Retinal pigment epithelial cell (primary cell): ENCODE data around the gene SRSF12.

Source experiments
- DNase-seq: peaks from one replicate; pipeline ENCODE4 v3.0.0-alpha.2; 2010; ENCODE audit warnings: low read depth
- H3K4me3 ChIP-seq: 2 replicates; pipeline ENCODE4 v1.5.1; 2011; ENCODE audit warnings: mild to moderate bottlenecking, low read length, control low read depth, moderate library complexity
- CTCF ChIP-seq: conservative IDR thresholded peaks from 2 replicates; pipeline ENCODE4 v1.5.1; 2011; ENCODE audit warnings: low read depth, low read length, control low read depth, inconsistent platforms

SRSF12 gene

GRCh38 chr6:89122625-89123024, 4.8 kb upstream of the SRSF12 start:
- no peak overlapping the region for H3K4me3 ChIP-seq
- peak; percentile 63 for TF ChIP-seq CTCF
- DNase-seq, result no peak

- H3K4me3 ChIP-seq, result no peak overlapping the region
- no peak for TF ChIP-seq CTCF
- no peak for DNase-seq
Observed at GRCh38 chr6:89121934-89122333, 4.1 kb upstream of the SRSF12 start.

- TF ChIP-seq CTCF, result no peak
- DNase-seq, result no peak
- H3K4me3 ChIP-seq, result no peak overlapping the region
Observed at GRCh38 chr6:89120371-89120770, 2.5 kb upstream of the SRSF12 start.

- no peak overlapping the region for H3K4me3 ChIP-seq
- no peak for DNase-seq
- no peak for TF ChIP-seq CTCF
Observed at GRCh38 chr6:89118931-89119330, 1.1 kb upstream of the SRSF12 start.

GRCh38 chr6:89116702-89117101, 1.2 kb downstream of the SRSF12 start:
- peak overlapping the region; percentile 57 for H3K4me3 ChIP-seq
- no peak for TF ChIP-seq CTCF
- no peak for DNase-seq

- TF ChIP-seq CTCF, result no peak
- DNase-seq, result no peak
- no peak overlapping the region for H3K4me3 ChIP-seq
Observed at GRCh38 chr6:89111933-89112332, 5.9 kb downstream of the SRSF12 start.

- TF ChIP-seq CTCF, result no peak
- no peak overlapping the region for H3K4me3 ChIP-seq
- DNase-seq, result no peak
Observed at GRCh38 chr6:89110284-89110683, 7.6 kb downstream of the SRSF12 start.
